H9 (cell line): ENCODE results near the gene MT1H. TPM values are rescaled to one million over a fixed set of nuclear protein-coding genes. Genes with fewer than 3 reads are reported as not detected.

ENCODE experiments used
- DNase-seq: peaks from one replicate; pipeline ENCODE4 v3.0.0-alpha.2; 2017
- H2AFZ ChIP-seq: one replicate; pipeline ENCODE4 v1.6.1; 2013; ENCODE audit warnings: mild to moderate bottlenecking, low read length, control low read depth, moderate library complexity
- H2AK5ac ChIP-seq: 2 replicates; pipeline ENCODE4 v1.6.1; 2013; ENCODE audit warnings: low read length, control low read depth, mixed read lengths; ENCODE audit not compliant: insufficient read length
- H2BK120ac ChIP-seq: one replicate; pipeline ENCODE4 v1.6.1; 2013; ENCODE audit warnings: low read depth, mild to moderate bottlenecking, low read length, control low read depth, inconsistent platforms; ENCODE audit not compliant: poor library complexity, severe bottlenecking
- H2BK12ac ChIP-seq: 2 replicates; pipeline ENCODE4 v1.6.1; 2013; ENCODE audit warnings: low read length, control low read depth, mixed read lengths, low read depth; ENCODE audit not compliant: insufficient read length
- H2BK15ac ChIP-seq: 2 replicates; pipeline ENCODE4 v1.6.1; 2013; ENCODE audit warnings: low read depth, low read length, control low read depth
- H2BK20ac ChIP-seq: one replicate; pipeline ENCODE4 v1.6.1; 2013; ENCODE audit warnings: low read depth, mild to moderate bottlenecking, low read length, control low read depth, inconsistent platforms; ENCODE audit not compliant: poor library complexity, severe bottlenecking
- H2BK5ac ChIP-seq: 2 replicates; pipeline ENCODE4 v1.6.1; 2013; ENCODE audit warnings: low read length, control low read depth, mixed read lengths; ENCODE audit not compliant: insufficient read length
- H3K14ac ChIP-seq: 2 replicates; pipeline ENCODE4 v1.6.1; 2013; ENCODE audit warnings: low read length, control low read depth; ENCODE audit not compliant: insufficient read depth
- H3K18ac ChIP-seq: 2 replicates; pipeline ENCODE4 v1.6.1; 2013; ENCODE audit warnings: low read depth, mild to moderate bottlenecking, mixed read lengths, low read length, control low read depth; ENCODE audit not compliant: insufficient read length
- H3K23ac ChIP-seq: 2 replicates; pipeline ENCODE4 v1.6.1; 2013; ENCODE audit warnings: low read length, control low read depth, mixed read lengths, low read depth; ENCODE audit not compliant: insufficient read length
- H3K23me2 ChIP-seq: 2 replicates; pipeline ENCODE4 v1.6.1; 2013; ENCODE audit warnings: low read depth, mild to moderate bottlenecking, mixed read lengths, low read length, control low read depth; ENCODE audit not compliant: insufficient read length, poor library complexity, severe bottlenecking
- H3K27ac ChIP-seq: 2 replicates; pipeline ENCODE4 v1.5.1; 2013; ENCODE audit warnings: low read length, control low read depth, mixed read lengths, low read depth; ENCODE audit not compliant: insufficient read length
- H3K27me3 ChIP-seq: 2 replicates; pipeline ENCODE4 v1.6.1; 2013; ENCODE audit warnings: low read length, control low read depth, inconsistent platforms; ENCODE audit not compliant: insufficient read depth
- H3K4ac ChIP-seq: 2 replicates; pipeline ENCODE4 v1.6.1; 2013; ENCODE audit warnings: low read depth, mild to moderate bottlenecking, control low read depth, inconsistent platforms, low read length, moderate library complexity
- H3K4me1 ChIP-seq: 2 replicates; pipeline ENCODE4 v1.6.1; 2013; ENCODE audit warnings: low read length, control low read depth, inconsistent platforms; ENCODE audit not compliant: insufficient read depth
- H3K4me2 ChIP-seq: 2 replicates; pipeline ENCODE4 v1.6.1; 2013; ENCODE audit warnings: low read length, control low read depth, mixed read lengths; ENCODE audit not compliant: insufficient read length, insufficient read depth
- H3K56ac ChIP-seq: 2 replicates; pipeline ENCODE4 v1.6.1; 2013; ENCODE audit warnings: low read depth, mild to moderate bottlenecking, mixed read lengths, low read length, control low read depth; ENCODE audit not compliant: insufficient read length
- H3K79me1 ChIP-seq: 2 replicates; pipeline ENCODE4 v1.6.1; 2013; ENCODE audit warnings: low read depth, mild to moderate bottlenecking, moderate library complexity, low read length, control low read depth, inconsistent platforms; ENCODE audit not compliant: insufficient read depth, poor library complexity, severe bottlenecking
- H3K79me2 ChIP-seq: 2 replicates; pipeline ENCODE4 v1.6.1; 2013; ENCODE audit warnings: low read length, control low read depth, inconsistent platforms; ENCODE audit not compliant: insufficient read depth
- H3K9ac ChIP-seq: 2 replicates; pipeline ENCODE4 v1.6.1; 2013; ENCODE audit warnings: low read length, control low read depth, mixed read lengths; ENCODE audit not compliant: insufficient read length; ENCODE audit errors: extremely low read depth
- H3K9me3 ChIP-seq: one replicate; pipeline ENCODE4 v1.6.1; 2013; ENCODE audit warnings: low read depth, low read length, inconsistent platforms; ENCODE audit not compliant: control insufficient read depth
- H3T11ph ChIP-seq: one replicate; pipeline ENCODE4 v1.6.1; 2013; ENCODE audit warnings: mild to moderate bottlenecking, low read length, control low read depth, inconsistent platforms
- H4K20me1 ChIP-seq: one replicate; pipeline ENCODE4 v1.6.1; 2013; ENCODE audit not compliant: control insufficient read depth, insufficient read length, insufficient read depth
- H4K5ac ChIP-seq: 2 replicates; pipeline ENCODE4 v1.6.1; 2013; ENCODE audit warnings: low read depth, mild to moderate bottlenecking, mixed read lengths, low read length, control low read depth; ENCODE audit not compliant: insufficient read length
- H4K8ac ChIP-seq: replicated peaks from 2 replicates; pipeline ENCODE4 v1.6.1; 2013; ENCODE audit warnings: low read length, control low read depth, mixed read lengths, low read depth; ENCODE audit not compliant: insufficient read length
- H4K91ac ChIP-seq: 2 replicates; pipeline ENCODE4 v1.6.1; 2013; ENCODE audit warnings: low read depth, mild to moderate bottlenecking, moderate library complexity, mixed read lengths, low read length, control low read depth; ENCODE audit not compliant: insufficient read length
- H3K27ac Mint-ChIP-seq, 3 experiments: 2 replicates in 2 of 3; 3 replicates in 1 of 3; pipeline ENCODE4 v1.8.0; 2020 to 2021; ENCODE audit warnings: mixed read lengths in 3 of 3, mild to moderate bottlenecking in 1 of 3, moderate library complexity in 1 of 3
- H3K27me3 Mint-ChIP-seq: 2 replicates; pipeline ENCODE4 v1.8.0; 2021; ENCODE audit warnings: low read depth, mild to moderate bottlenecking, moderate library complexity, mixed read lengths
- H3K36me3 Mint-ChIP-seq, 3 experiments: 2 replicates in 2 of 3; 3 replicates in 1 of 3; pipeline ENCODE4 v1.8.0; 2020 to 2021; ENCODE audit warnings: low read depth in 3 of 3, mixed read lengths in 3 of 3; ENCODE audit not compliant: insufficient read depth in 1 of 3
- H3K4me1 Mint-ChIP-seq, 2 experiments: 2 replicates each; pipeline ENCODE4 v1.8.0; 2020; ENCODE audit warnings: mixed read lengths in 2 of 2
- H3K4me3 Mint-ChIP-seq, 2 experiments: 2 replicates in 1 of 2; 3 replicates in 1 of 2; pipeline ENCODE4 v1.8.0; 2020 to 2021; ENCODE audit warnings: mild to moderate bottlenecking in 2 of 2, mixed read lengths in 2 of 2, moderate library complexity in 1 of 2
- H3K9me3 Mint-ChIP-seq, 2 experiments: 2 replicates in 1 of 2; 3 replicates in 1 of 2; pipeline ENCODE4 v1.8.0; 2020; ENCODE audit warnings: mild to moderate bottlenecking in 2 of 2, mixed read lengths in 2 of 2, moderate library complexity in 1 of 2
- CTCF ChIP-seq: fragments of 200-600 bp; sonication (generic); conservative IDR thresholded peaks from 3 replicates; pipeline ENCODE4 v1.8.0; 2021; ENCODE audit warnings: antibody characterized with exemption, mild to moderate bottlenecking
- WGBS: extraction: QIAGEN DNeasy Blood & Tissue Kit; methylation state at CpG from one replicate; pipeline ENCODE4 v1.1.7; 2013; ENCODE audit warnings: missing lambda C conversion rate, low lambda C conversion rate, mixed read lengths; ENCODE audit not compliant: insufficient read length; ENCODE audit errors: extremely low coverage; 5-methylcytosine and 5-hydroxymethylcytosine counted together
- total RNA-seq: library from RNA; stranded (reverse); gene quantifications from 2 replicates; pipeline ENCODE4 v1.2.1, GENCODE V29; 2021

Gene MT1H
- total RNA-seq, 1 experiment from 2014 or later, result 12.5 TPM

GRCh38 chr16:56632848-56633365 lies 36.7 kb upstream of the MT1H start:
- no CpG with 5 or more reads among the region's 6 CpGs for WGBS

More at GRCh38 chr16:56632848-56633365, 36.7 kb upstream of the MT1H start:
- H3K56ac ChIP-seq, result no peak overlapping the region
- no peak overlapping the region for H4K5ac ChIP-seq
- H3K14ac ChIP-seq, result no peak overlapping the region
- H2BK5ac ChIP-seq, result no peak overlapping the region
- Mint-ChIP-seq H3K9me3 (peaks cover 0 to 12% of the 10 kb centered on the region in 2 experiments; a peak in 2 of 5 replicates), H3K27me3 (peaks cover 100% of the 10 kb centered on the region), H3K27ac (no peak overlapping the region), H3K4me1 (peaks cover 15 to 29% of the 10 kb centered on the region in 2 experiments), H3K4me3 (peak overlapping the region; percentile 66 to 76), H3K36me3 (no peaks in the 10 kb centered on the region; a peak in 1 of 7 replicates)
- H3K23ac ChIP-seq, result no peak overlapping the region
- no peak overlapping the region for H3K18ac ChIP-seq
- H3K4me2 ChIP-seq, result peak overlapping the region; percentile 77
- H4K8ac ChIP-seq, result no peak overlapping the region
- H3K9ac ChIP-seq, result no peak overlapping the region
- no peaks in the 10 kb centered on the region for H3K79me2 ChIP-seq
- H2BK20ac ChIP-seq, result no peak overlapping the region
- no peak overlapping the region for H2BK15ac ChIP-seq
- no peak for TF ChIP-seq CTCF
- no peaks in the 10 kb centered on the region for H3K79me1 ChIP-seq
- no peaks in the 10 kb centered on the region for H3K9me3 ChIP-seq
- H2BK120ac ChIP-seq, result no peak overlapping the region
- H3K23me2 ChIP-seq, result peaks cover 9% of the 10 kb centered on the region
- H4K20me1 ChIP-seq, result no peaks in the 10 kb centered on the region
- H2AK5ac ChIP-seq, result no peak overlapping the region
- no peaks in the 10 kb centered on the region for H3K4me1 ChIP-seq
- peaks cover 96% of the 10 kb centered on the region for H3K27me3 ChIP-seq
- no peak overlapping the region for H3T11ph ChIP-seq
- no peak overlapping the region for H2BK12ac ChIP-seq
- no peak overlapping the region for H2AFZ ChIP-seq
- no peak overlapping the region for H3K4ac ChIP-seq
- no peak overlapping the region for H3K27ac ChIP-seq
- no peak for DNase-seq
- H4K91ac ChIP-seq, result no peak overlapping the region
